Omental fat pad (tissue), 4 donors: ENCODE data around the gene PLA2G4A. TPM values are rescaled to one million over a fixed set of nuclear protein-coding genes. Genes with fewer than 3 reads are reported as not detected.

Experiments
- ATAC-seq: fragments of 150-250 bp; one replicate; pipeline ENCODE4 v1.9.1; 2016; ENCODE audit warnings: mild to moderate bottlenecking, moderate library complexity; ENCODE audit not compliant: low FRiP score
- DNase-seq: peaks from one replicate; pipeline ENCODE4 v3.0.0-alpha.2; 2019; ENCODE audit warnings: low spot score
- CTCF ChIP-seq, 3 donors: fragments of 450-650 bp; IDR thresholded peaks; one replicate each; pipeline ENCODE4 v1.5.1; 2016 to 2017; ENCODE audit warnings: antibody characterized with exemption in 3 of 3, mild to moderate bottlenecking in 3 of 3, moderate library complexity in 2 of 3
- total RNA-seq, 4 donors: library from RNA; depleted of rRNA; stranded (reverse); fragments of >200 nt; gene quantifications; one replicate each; pipeline ENCODE4 v1.1.0, GENCODE V29; 2016

The PLA2G4A gene
- total RNA-seq, 4 donors from 2014 or later: 8.8 to 26.8 (median 12.4) TPM

GRCh38 chr1:186807163-186807562, 21.6 kb upstream of the PLA2G4A start:
- DNase-seq: no peak
- no peak for TF ChIP-seq CTCF (IDR thresholded peaks at IDR 0.05)

GRCh38 chr1:186811892-186812291, 16.9 kb upstream of the PLA2G4A start:
- no peak for TF ChIP-seq CTCF (IDR thresholded peaks at IDR 0.05)
- ATAC-seq (no peak), DNase-seq (no peak)

More at GRCh38 chr1:186807163-186807562, 21.6 kb upstream of the PLA2G4A start:
- ATAC-seq: no peak

DNA sequence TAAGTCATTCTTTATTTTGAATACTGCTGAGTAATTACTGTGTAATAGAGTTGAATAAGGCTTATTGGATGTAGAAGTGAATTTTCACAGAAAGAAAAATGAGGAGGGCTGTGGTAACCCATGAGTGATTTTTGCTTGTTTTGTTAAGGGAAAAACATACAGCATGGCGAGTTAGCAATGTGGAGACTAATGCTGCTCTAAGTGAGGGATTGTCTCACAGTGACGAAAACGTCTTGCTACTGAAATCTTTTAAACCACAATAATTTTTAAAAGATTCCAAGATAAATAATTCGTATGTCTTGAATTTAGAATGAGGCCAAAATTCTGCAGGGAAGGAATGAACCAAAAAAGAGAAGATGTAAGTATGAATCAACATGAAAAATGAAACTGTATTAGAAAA, 16.2 kb upstream of the PLA2G4A start:
- no peak for DNase-seq
- TF ChIP-seq CTCF (IDR thresholded peaks at IDR 0.05): no peak
- no peak for ATAC-seq

DNA sequence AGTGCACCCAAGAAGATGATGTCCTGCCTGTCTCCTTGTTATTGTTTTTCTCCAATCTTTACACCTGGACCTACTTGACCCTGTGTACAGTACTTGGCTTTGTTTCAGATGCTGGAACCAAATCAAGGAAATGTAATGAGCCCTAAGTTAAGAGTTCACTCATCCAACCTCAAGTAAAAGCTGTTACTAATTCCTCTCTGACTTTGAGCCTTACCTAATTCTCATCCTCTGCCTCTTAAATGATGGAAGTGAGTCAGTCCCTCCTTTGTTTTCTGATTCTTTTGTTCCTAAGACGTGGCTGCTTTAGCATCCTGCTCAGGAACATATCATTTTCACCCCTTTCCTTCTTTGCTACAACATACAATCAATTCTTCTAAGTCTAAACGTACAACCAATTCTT, 15.3 kb upstream of the PLA2G4A start:
- TF ChIP-seq CTCF (IDR thresholded peaks at IDR 0.05): no peak
- ATAC-seq: no peak

GRCh38 chr1:186819126-186819525, 9.6 kb upstream of the PLA2G4A start:
- ATAC-seq: no peak
- TF ChIP-seq CTCF (IDR thresholded peaks at IDR 0.05): no peak

More for the DNA sequence above, 15.3 kb upstream of the PLA2G4A start:
- no peak for DNase-seq

DNA sequence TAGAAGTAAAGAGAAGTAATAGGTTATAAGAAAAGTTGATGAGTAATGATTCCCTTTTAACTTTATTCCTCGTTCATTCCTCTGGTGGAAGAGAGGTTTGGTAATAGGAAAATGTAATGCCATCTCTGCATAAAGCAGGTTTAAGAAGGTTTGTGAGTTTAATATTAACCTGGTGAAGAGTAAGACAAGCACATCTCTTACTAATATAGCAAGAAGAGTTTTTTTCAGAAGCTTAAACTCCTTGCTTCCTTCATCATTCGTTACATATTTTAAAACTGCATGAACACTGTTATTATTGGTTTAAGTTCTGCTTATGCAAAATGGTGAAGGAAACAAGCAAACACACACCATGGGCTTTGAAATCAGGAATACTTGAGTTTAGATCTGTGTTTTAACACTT, 9.2 kb upstream of the PLA2G4A start:
- DNase-seq: no peak
- ATAC-seq: no peak
- no peak for TF ChIP-seq CTCF (IDR thresholded peaks at IDR 0.05)

More at GRCh38 chr1:186819126-186819525, 9.6 kb upstream of the PLA2G4A start:
- no peak for DNase-seq

DNA sequence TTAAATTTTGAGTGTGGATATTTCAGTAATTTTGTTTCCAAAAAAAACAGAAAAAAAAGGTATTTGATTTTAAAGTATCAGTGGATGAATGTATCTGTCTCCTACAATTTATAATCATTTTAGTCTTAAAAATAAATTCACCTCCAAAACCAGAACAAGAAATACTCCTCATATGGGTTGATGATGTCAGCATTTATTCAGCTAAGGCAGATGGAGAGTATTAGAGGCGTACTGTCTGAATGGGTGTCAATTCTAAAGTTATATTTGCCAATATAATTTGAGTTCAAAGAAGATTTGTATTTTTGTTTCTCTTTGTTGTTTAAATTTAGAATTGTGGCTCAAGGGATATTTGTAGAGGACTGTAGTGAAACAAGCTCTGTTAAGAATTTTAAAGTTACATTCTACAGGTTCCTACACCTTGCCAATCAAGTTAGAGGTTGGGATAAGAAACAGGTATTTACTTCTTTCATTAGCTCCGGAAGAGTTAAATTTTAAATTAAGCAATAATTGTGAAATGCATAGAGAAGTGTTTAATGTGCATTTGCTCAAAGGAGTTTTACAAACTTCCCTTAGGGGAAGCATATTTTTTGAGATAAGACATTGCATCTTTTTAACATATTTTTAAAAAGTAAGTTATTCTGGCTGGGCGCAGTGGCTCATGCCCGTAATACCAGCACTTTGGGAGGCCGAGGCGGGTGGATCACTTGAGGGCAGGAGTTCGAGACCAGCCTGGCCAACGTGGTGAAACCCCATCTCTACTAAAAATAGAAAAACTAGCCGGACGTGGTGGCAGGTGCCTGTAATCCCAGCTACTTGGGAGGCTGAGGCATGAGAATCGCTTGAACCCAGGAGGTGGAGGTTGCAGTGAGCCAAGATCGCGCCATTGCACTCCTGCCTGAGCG, 1.2 kb downstream of the PLA2G4A start:
- no peak for ATAC-seq
- TF ChIP-seq CTCF (IDR thresholded peaks at IDR 0.05): no peak
- no peak for DNase-seq
